ENCODE results near the gene STARD9.

STARD9 gene

GRCh38 chr15:42681119-42681518, 105.7 kb downstream of the STARD9 start:
- no peak for DNase-seq (ENCODE audit: low spot score)
- in situ Hi-C loops (cut with MboI; ENCODE audit: low sequenced_read_pairs, unreplicated experiment): no loop called here
- TF ChIP-seq, protein P1, sequence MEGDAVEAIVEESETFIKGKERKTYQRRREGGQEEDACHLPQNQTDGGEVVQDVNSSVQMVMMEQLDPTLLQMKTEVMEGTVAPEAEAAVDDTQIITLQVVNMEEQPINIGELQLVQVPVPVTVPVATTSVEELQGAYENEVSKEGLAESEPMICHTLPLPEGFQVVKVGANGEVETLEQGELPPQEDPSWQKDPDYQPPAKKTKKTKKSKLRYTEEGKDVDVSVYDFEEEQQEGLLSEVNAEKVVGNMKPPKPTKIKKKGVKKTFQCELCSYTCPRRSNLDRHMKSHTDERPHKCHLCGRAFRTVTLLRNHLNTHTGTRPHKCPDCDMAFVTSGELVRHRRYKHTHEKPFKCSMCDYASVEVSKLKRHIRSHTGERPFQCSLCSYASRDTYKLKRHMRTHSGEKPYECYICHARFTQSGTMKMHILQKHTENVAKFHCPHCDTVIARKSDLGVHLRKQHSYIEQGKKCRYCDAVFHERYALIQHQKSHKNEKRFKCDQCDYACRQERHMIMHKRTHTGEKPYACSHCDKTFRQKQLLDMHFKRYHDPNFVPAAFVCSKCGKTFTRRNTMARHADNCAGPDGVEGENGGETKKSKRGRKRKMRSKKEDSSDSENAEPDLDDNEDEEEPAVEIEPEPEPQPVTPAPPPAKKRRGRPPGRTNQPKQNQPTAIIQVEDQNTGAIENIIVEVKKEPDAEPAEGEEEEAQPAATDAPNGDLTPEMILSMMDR (IDR thresholded peaks at IDR 0.05; ENCODE audit: borderline replicate concordance, control extremely low read depth, extremely low read depth, insufficient read depth, missing control alignments): no peak

DNA sequence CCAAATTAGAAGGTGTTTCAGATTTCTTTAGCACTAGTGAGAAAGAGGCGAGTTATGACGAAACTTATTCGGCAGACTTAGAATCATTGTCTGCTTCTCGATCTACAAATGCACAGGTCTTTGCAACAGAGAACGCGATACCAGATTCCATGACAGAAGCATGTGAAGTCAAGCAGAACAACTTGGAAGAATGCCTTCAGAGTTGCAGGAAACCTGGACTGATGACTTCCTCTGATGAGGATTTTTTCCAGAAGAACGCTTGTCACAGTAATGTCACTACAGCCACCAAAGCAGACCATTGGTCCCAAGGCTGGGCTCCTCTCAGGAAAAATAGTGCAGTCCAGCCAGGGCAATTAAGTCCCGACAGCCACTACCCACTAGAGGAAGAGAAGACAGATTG, 110.9 kb downstream of the STARD9 start:
- no peak for DNase-seq (ENCODE audit: low spot score)
- TF ChIP-seq, protein P1 (IDR thresholded peaks at IDR 0.05; ENCODE audit: borderline replicate concordance, control extremely low read depth, extremely low read depth, insufficient read depth, missing control alignments): no peak
- in situ Hi-C loops (cut with MboI; ENCODE audit: low sequenced_read_pairs, unreplicated experiment): no loop called here

DNA sequence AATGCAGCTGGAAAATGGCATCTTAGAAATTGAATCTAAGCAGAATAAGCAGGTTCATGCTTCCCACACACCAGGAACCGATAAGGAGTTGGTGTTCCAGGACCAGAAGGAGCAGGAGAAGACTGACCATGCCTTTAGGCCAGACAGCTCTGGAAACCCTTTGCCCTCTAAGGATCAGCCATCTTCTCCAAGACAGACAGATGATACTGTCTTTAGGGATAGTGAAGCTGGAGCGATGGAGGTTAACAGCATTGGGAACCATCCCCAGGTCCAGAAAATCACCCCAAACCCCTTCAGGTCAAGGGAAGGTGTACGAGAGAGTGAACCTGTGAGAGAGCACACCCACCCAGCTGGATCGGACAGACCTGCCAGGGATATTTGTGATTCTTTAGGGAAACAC, 112.3 kb downstream of the STARD9 start:
- no peak for DNase-seq (ENCODE audit: low spot score)
- TF ChIP-seq, protein P1 (IDR thresholded peaks at IDR 0.05; ENCODE audit: borderline replicate concordance, control extremely low read depth, extremely low read depth, insufficient read depth, missing control alignments): no peak
- in situ Hi-C loops (cut with MboI; ENCODE audit: low sequenced_read_pairs, unreplicated experiment): no loop called here

DNA sequence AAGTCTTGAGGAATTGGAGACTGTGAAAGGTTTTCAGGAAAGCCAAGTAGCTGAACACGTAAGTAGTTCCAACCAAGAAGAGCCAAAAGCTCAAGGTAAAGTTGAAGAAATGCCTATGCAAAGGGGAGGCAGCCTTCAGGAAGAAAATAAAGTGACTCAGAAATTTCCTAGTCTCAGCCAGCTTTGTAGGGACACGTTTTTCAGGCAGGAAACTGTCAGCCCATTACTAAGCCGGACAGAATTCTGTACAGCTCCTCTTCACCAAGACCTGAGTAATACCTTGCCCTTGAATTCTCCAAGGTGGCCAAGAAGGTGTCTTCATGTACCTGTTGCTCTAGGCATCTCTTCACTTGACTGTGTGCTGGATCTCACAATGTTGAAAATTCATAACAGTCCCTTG, 112.9 kb downstream of the STARD9 start:
- in situ Hi-C loops (cut with MboI; ENCODE audit: low sequenced_read_pairs, unreplicated experiment): no loop called here
- DNase-seq (ENCODE audit: low spot score): no peak
- TF ChIP-seq, protein P1 (IDR thresholded peaks at IDR 0.05; ENCODE audit: borderline replicate concordance, control extremely low read depth, extremely low read depth, insufficient read depth, missing control alignments): no peak

- TF ChIP-seq, protein P1 (IDR thresholded peaks at IDR 0.05; ENCODE audit: borderline replicate concordance, control extremely low read depth, extremely low read depth, insufficient read depth, missing control alignments): no peak
- in situ Hi-C loops (cut with MboI; ENCODE audit: low sequenced_read_pairs, unreplicated experiment): no loop called here
- DNase-seq (ENCODE audit: low spot score): no peak
Measured at GRCh38 chr15:42691308-42691707, 115.9 kb downstream of the STARD9 start.

DNA sequence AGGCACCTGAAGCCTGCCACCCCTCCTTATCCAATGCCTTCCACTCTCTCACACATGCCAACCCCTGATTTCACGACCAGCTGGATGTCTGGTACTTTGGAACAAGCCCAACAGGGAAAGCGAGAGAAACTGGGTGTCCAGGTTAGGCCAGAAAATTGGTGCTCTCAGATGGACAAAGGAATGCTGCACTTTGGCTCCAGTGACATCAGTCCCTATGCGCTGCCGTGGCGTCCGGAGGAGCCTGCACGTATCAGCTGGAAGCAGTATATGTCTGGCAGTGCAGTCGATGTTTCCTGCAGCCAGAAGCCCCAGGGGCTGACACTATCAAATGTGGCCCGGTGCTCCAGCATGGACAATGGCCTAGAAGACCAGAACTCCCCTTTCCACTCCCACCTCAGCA, 116.4 kb downstream of the STARD9 start:
- TF ChIP-seq, protein P1 (IDR thresholded peaks at IDR 0.05; ENCODE audit: borderline replicate concordance, control extremely low read depth, extremely low read depth, insufficient read depth, missing control alignments): no peak
- in situ Hi-C loops (cut with MboI; ENCODE audit: low sequenced_read_pairs, unreplicated experiment): no loop called here
- no peak for DNase-seq (ENCODE audit: low spot score)

DNA sequence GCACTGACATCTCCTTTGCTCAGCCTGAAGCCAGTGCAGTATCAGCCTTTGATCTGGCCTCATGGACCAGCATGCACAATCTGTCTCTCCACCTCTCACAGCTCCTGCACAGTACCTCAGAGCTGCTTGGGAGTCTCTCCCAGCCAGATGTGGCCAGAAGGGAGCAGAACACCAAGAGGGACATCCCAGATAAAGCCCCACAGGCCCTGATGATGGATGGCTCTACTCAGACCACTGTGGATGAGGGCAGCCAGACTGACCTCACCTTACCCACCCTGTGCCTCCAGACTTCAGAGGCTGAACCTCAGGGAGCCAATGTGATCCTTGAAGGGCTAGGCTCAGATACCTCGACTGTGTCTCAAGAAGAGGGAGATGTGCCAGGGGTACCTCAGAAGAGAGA, 117.1 kb downstream of the STARD9 start:
- in situ Hi-C loops (cut with MboI; ENCODE audit: low sequenced_read_pairs, unreplicated experiment): no loop called here
- no peak for DNase-seq (ENCODE audit: low spot score)

More for the DNA sequence above, 117.1 kb downstream of the STARD9 start:
- TF ChIP-seq, protein P1 (IDR thresholded peaks at IDR 0.05; ENCODE audit: borderline replicate concordance, control extremely low read depth, extremely low read depth, insufficient read depth, missing control alignments): no peak

Data from GM13976 (cell line).